Lower leg skin (tissue), 3 donors: ENCODE data around the gene ARRDC3.

Source experiments
- CTCF ChIP-seq, 3 donors: fragments of 450-650 bp; IDR thresholded peaks; one replicate each; pipeline ENCODE4 v1.5.1; 2016; ENCODE audit warnings: antibody characterized with exemption in 3 of 3, mild to moderate bottlenecking in 3 of 3, moderate library complexity in 2 of 3
- POLR2A ChIP-seq, 2 donors: fragments of 450-650 bp; IDR thresholded peaks; one replicate each; pipeline ENCODE4 v1.6.1; 2016 to 2017; ENCODE audit warnings: antibody characterized with exemption in 2 of 2, mild to moderate bottlenecking in 1 of 2, moderate library complexity in 1 of 2

DNA sequence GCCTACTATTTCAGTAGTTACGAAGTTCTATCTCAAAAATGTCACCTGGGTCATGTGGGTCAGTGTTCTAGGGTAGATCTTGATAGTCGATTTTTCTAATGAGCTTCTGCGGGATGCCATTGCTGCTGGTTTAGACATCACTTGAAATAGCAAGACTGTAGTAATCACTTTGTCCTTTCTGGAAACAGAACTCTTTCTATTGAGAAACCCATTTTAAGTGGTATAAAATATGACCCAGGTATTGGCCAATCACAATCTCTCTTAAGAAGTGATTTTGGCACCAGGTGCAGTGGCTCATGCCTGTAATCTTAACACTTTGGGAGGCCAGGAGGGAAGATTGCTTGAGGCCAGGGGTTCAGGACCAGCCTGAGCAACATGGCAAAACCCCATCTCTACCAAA is 17.6 kb downstream of the ARRDC3 start:
- TF ChIP-seq CTCF (IDR thresholded peaks at IDR 0.05): no peak
- TF ChIP-seq POLR2A (IDR thresholded peaks at IDR 0.05): no peak
